ENCODE measurements around the gene DNAJB13. TPM values are rescaled to one million over a fixed set of nuclear protein-coding genes. Genes with fewer than 3 reads are reported as not detected.

The DNAJB13 gene
- total RNA-seq, 2 experiments from 2014 or later, result 0.29 TPM; not detected in 1

GRCh38 chr11:73978576-73979086, 27.8 kb downstream of the DNAJB13 start:
- Histone ChIP-seq H4K20me1 (ENCODE audit: insufficient read depth, low read length) (peaks cover 37% of the 10 kb centered on the region), H3K27ac (ENCODE audit: low read depth, low read length, poor library complexity, severe bottlenecking) (peak overlapping the region; percentile 91), H3K79me2 (ENCODE audit: insufficient read depth, low read depth, low read length) (peaks cover 63% of the 10 kb centered on the region), H2AFZ (ENCODE audit: low read length) (no peak overlapping the region), H3K4me1 (ENCODE audit: insufficient read depth, low read length, poor library complexity, severe bottlenecking) (peaks cover 46% of the 10 kb centered on the region), H3K4me3 (ENCODE audit: low read depth, low read length, poor library complexity, severe bottlenecking) (no peak overlapping the region), H3K9me2 (ENCODE audit: insufficient read depth, low read length) (no peaks in the 10 kb centered on the region), H3K9me3 (ENCODE audit: low read length) (no peaks in the 10 kb centered on the region), H3K36me3 (ENCODE audit: insufficient read depth, low read length) (peaks cover 83% of the 10 kb centered on the region), H3K4me2 (ENCODE audit: low read length) (peak overlapping the region; percentile 96)
- BruUV-seq (replicated peaks), result no TSS peak
- CTCF ChIA-PET (ENCODE audit: unreplicated experiment), result no interaction called here
- POLR2A ChIA-PET, result interaction anchor here (0.9 to 6.4 kb wide), 3 partner anchors 9 to 19 kb away, joined by 4 to 46 read pairs (median 39); no protein-coding TSS in a partner anchor
- no peak for TF ChIP-seq EZH2phosphoT487 (IDR thresholded peaks at IDR 0.05; ENCODE audit: borderline replicate concordance, low read depth, low read length)
- TF ChIP-seq CTCF (conservative IDR thresholded peaks at IDR 0.05; ENCODE audit: low read length), result no peak
- no peak for DNase-seq (ENCODE audit: low spot score)
- intact Hi-C loops (cut with micrococcal nuclease; ENCODE audit: unreplicated experiment), result no loop called here

- Histone ChIP-seq H3K4me1 (ENCODE audit: insufficient read depth, low read length, poor library complexity, severe bottlenecking) (peaks cover 52% of the 10 kb centered on the region), H3K9me2 (ENCODE audit: insufficient read depth, low read length) (no peaks in the 10 kb centered on the region), H3K79me2 (ENCODE audit: insufficient read depth, low read depth, low read length) (peaks cover 73% of the 10 kb centered on the region), H4K20me1 (ENCODE audit: insufficient read depth, low read length) (peaks cover 37% of the 10 kb centered on the region), H3K27ac (ENCODE audit: low read depth, low read length, poor library complexity, severe bottlenecking) (peak overlapping the region; percentile 91), H3K4me3 (ENCODE audit: low read depth, low read length, poor library complexity, severe bottlenecking) (peak overlapping the region; percentile 91), H3K9me3 (ENCODE audit: low read length) (no peaks in the 10 kb centered on the region), H3K36me3 (ENCODE audit: insufficient read depth, low read length) (peaks cover 67% of the 10 kb centered on the region), H2AFZ (ENCODE audit: low read length) (no peak overlapping the region), H3K4me2 (ENCODE audit: low read length) (peak overlapping the region; percentile 96)
- no TSS peak for BruUV-seq (replicated peaks)
- CTCF ChIA-PET (ENCODE audit: unreplicated experiment), result interaction anchor here (0.6 to 2.1 kb wide), 4 partner anchors 10 to 191 kb away, joined by 3 to 7 read pairs (median 4); partner anchors contain the start of genes C2CD3 and PPME1
- peak; percentile 97 for DNase-seq (ENCODE audit: low spot score)
- intact Hi-C loops (cut with micrococcal nuclease; ENCODE audit: unreplicated experiment), result loop anchor here (5.0 to 10.0 kb wide), 3 partner anchors 195 to 825 kb away; partner anchors contain the start of genes LIPT2 and MRPL48
- POLR2A ChIA-PET, result interaction anchor here (0.7 to 6.4 kb wide), 12 partner anchors 10 to 776 kb away, joined by 3 to 46 read pairs (median 4); partner anchors contain the start of genes C2CD3, LIPT2 and PPME1
- TF ChIP-seq EZH2phosphoT487 (IDR thresholded peaks at IDR 0.05; ENCODE audit: borderline replicate concordance, low read depth, low read length) (no peak), CTCF (conservative IDR thresholded peaks at IDR 0.05; ENCODE audit: low read length) (no peak)
Measured at GRCh38 chr11:73980001-73980961, 29.5 kb downstream of the DNAJB13 start.
